Islet precursor cell (in vitro differentiated cells): Measurements from ENCODE around the gene CCDC33.

Source experiments
- DNase-seq: peaks from one replicate; pipeline ENCODE4 v3.0.0-alpha.2; 2018

CCDC33 gene

DNA sequence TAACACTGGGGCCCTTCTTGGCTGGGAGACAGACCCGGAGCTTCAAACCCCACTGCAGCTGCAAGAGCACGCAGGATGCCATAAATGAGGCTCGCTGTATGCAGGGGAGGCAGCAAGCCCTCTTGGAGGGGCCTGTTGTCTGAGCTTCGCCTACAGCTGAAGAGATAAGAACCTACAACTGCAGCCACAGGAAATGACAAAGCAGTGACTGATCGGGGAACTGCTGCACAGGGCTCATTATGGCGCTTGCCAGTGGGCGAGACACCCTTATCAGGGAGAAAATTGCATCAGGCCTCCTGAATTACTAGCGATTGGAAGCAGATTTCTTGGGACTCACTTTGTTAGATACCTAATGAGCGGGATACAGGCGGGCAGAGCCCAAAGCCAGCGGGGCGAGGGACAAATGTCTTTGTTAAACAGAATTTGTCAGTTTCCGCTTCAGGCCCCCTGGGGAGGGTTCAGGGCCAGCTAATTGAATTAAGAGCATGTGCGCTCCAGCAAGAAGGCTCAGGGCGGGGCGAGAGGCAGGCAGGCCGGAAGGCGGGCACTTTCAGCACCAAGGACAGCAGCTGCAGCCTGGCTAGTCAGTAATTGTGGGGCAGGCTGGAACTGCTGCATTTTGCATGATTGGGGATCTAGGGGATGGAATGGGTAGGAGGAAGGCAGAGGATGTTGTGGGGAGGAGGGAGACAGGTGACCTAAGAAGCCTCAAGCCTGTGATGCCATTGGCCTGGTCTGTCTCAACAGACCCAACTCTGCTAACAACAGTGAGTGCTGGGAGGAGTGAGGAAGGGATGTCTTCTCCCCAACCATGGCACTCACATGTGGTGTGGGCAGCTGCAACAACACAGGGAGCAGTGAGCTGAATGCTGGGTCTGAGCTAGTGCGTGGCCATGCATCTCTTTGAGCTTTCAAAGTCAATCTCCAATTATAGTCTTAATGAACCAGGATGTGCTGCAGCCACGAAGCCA, 55.3 kb downstream of the CCDC33 start:
- DNase-seq, result peak; percentile 96

DNA sequence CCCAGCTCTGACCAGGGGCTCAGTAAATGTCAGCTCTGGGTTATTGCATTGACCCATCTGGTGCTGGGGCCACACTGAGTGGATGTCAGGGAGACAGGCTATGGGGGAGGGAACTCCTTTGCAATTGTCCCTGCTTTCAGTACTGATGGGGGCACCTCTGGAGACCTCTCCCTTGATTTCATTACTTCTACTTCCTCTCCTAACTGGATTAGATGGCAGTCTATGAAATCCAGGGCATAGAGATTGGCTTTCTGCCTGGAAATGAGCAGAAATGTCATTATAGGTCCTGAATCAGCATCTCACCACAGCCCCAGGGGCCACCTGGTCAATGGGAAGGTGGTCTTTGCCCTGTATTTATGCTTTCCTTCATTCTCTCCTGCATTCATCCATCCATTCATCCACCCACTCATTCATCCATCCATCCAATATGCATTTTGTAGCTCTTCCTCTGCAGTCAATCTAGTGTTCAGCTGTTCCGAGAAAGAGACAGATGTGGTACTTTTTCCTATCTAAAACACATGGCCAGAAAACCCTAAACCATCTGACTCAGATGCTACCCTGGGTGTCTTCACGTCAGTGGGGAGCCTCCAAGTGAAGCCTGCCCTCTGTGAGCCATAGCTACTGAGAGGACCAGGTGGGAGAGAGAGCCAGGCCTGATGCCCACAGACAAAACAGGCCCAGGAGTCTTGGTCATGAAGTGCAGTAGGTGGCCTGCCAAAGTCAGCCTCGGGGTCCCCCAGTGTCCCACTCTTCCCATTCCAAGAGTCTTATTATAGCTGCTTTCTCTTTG, 57.1 kb downstream of the CCDC33 start:
- no peak for DNase-seq

DNA sequence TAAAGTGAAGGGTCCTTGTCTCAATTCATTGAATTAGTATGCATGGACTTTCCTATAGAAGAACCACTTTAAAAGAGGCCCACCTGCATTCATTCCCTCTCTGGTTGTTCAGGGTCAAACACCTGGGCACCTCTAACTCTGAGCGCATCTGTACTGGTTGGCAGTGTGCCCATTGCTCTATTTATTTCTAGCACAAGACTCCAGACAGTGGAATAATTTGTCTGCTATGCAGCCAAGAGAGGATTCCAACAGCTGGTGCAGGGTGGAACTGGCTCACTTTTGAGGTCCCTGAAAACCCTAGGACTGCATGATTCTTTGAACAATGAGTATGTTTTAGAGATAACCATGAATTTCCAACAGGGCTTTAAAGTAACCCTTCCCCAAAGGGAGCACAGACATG, 57.9 kb downstream of the CCDC33 start:
- no peak for DNase-seq

DNA sequence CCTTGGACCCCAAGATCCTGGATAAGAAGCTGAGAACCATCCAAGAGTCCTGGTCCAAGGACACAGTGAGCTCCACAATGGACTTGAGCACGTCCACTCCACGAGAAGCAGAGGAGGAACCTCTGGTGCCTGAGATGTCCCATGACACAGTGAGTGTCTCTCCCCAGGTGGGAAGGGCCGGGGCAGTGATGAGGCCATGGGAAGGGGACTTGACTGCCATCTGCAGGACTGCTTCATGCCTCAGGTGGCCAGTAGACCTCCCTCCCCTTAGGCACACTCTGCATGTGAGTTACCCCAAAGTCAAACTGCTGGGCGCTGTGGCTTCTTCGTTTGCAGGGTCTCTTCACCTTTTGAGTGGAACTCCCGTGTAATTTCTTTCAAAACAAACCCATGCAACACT, 59.7 kb downstream of the CCDC33 start:
- DNase-seq, result no peak

DNA sequence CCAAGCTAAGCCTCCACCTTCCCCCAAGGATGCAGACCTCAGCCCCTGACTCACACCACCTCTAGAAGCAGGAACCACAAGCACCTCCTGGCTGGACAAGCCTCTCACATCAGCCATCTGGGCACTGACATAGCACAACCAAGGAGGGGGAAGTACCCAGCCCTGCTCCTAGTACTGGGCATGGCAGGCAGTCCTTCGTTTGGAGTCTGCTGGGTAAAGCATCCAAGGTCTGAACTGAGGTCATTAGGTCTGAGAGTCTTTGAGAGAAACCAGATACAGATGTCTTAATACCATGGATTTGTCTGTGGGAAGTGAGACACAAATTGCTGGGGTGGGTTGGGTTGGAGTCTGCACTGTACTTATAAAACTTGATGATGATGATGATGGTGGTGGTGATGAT, 61.8 kb downstream of the CCDC33 start:
- DNase-seq, result no peak

DNA sequence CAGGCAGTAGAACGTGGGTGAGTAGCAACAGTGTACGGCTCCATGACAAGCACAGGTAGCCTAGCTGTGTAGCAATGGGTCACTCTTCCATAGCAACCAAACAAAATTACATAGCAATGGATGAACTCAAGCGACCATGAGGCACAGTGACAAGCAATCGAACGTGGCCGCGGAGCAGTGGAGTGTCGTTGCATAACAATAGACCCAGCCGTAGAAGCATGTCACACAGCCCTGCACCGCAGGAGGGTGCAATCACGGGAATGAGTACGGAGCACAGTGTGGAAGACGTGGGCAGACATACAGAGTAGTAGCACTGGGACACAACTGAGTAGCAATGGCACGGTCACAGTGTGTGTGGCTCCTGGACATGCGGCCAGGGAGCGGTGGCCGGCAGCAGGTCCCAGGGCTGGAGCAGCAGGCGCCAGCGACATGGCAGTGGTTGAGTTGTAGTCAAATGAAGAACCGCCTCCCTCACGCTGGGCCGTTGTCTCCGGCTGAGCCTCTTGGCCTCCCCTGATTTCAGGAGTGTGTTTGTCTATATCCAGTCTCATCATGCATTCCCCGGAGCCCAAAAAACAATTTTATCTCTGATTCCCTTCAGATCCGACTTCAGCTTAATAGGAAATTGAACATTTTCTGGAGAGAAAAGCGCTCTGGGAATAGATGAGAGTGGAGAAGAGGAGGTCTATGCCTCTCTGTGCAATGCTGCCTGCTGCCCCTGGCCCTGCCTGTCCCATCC, 64.1 kb downstream of the CCDC33 start:
- DNase-seq, result no peak

DNA sequence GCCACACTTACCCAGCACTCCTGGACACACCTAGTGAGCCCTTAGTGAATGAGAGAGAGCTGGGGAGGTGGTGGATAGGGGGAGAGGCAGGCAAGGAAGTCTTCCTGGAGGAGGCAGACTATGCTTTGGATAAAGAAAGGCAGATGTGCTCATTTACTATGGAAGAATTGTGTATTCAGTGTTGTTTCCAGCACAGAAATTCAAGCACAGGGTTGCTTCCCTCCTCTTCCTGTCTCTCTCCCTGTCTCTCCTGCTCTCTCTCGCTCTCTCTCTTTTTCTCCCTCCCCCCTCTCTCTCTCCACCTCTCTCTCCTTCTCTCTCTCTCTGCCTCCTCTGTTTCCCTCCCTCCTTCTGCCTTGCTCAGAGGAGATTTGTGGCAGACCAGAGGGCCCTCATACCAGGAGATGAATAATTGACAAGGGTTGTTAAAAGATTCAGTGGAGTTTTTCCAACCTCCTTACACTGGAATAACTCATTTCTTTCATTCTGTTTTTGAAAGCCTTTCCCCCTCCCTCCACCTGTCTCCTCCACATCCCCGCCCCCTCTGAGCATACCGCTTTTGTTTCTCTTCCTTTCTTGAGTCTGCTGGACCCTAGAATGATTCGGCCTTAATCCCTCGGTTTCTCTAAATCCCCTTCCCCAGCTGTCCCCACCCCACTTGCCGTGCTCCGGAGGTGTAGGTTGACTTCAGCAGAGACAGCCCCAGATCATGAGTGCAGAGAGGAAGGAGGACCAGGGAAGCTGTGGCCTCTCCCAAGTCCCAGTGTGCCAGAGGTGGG, 65.6 kb downstream of the CCDC33 start:
- DNase-seq, result no peak

DNA sequence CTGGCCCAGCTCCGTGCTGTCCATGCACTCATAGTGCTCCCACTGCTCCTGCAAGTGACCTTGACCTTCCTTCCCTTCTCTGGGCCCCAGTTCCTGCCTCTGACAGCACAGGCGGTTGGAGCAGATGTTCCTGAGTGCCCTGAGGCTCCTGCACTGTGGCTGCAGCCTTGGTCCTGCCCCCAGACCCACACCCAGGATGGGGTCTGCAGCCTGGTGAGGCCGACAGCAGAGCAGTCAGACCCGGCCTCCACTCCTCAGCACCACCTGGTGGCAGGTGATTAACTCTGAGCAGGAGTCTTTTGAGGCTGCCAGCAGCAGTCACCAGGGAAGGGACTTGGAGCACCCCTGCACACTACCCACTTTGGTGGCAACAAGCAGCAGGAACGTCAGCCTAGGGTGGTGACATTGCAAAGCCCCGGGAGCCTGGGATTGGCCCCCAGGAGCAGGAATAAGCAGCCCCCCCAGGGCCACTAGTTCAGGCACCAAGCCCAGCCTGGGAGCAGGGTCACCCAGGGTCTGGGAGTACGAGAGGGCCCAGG, 66.8 kb downstream of the CCDC33 start:
- DNase-seq, result peak; percentile 85

DNA sequence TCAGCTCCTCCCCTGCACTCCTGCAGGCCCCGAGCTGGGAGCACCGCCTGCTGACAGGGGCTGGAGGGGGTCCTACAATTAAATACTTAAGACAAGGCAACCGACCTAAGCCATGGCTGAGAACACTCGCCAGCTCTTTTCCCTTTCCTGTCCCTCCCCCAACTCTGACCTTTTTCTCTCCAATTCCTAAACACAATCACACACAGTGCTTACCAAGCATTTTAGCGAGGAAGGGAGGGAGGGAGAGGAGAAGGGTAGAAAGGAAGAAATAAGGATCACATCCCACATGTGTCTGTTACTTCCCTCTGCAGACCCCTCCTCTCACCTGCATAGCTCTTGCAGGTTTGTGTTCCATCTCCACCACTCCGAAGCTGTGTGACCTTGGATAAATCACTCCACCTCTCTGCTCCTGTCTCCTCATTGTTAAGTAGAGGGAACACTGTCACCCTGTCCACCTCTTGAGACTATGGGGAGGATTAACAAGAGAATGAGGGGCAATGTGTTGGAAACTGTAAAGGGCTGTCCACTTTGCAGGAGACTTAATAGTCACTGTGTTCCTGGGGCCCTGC, 67.7 kb downstream of the CCDC33 start:
- DNase-seq, result no peak

DNA sequence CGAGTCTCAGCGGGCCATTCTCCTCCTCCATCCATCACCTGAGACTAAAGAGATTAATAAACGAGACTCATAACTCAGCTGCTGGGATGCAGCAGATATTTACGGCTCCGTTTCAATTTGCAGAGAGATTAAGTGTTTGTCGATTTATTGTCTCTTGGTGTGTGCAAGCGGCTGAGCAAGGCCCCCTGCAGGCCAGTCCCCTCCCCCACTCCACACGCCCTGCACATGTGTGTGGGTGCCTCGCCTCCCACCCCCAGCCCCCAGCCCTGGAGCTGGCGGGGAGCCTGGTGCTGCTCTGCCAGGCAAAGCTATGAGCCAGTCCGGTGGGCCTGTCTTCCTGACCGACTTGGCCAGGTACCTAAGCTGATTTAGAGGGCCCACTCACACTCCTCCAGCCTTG, 68.3 kb downstream of the CCDC33 start:
- DNase-seq, result no peak

DNA sequence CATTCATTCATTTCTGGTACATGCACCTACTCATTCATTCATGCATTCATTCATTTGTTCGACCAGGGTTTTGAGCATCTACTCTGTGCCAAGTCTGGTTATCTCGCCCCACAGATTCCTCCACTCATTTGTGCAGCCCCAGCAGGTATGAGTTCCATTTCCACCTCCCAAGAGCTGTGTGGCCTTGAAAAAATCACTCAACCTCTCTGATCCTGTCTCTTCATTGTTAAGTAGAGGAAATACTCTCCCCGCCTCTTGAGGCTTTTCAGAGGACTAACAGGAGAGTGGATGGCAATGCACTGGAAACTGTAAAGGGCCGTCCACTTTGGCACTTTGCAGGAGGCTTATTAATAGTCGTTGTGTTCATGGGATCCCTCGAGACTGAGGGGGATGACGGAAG, 69.6 kb downstream of the CCDC33 start:
- no peak for DNase-seq

DNA sequence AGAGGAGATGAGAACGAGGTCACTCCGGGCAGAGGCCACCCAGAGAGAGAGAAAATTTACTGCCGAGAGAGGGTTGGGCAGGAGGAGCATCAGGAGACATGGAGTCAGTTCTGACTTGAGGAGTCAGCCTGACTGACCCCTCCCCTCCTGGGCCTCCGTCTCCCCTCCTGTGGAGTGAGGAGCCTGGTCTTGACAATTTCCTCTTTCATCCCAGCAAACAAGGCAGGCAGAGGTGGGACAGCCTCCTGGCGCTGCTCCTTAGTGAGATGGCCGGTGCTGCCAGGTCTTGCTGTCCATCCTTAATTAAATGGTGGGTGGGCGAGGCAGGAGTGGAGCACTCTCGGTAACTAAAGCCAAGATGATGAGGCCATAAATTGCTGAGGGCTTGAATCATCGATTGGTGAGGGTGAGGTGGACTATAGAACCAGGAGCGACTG, 70.7 kb downstream of the CCDC33 start:
- DNase-seq, result peak; percentile 78

DNA sequence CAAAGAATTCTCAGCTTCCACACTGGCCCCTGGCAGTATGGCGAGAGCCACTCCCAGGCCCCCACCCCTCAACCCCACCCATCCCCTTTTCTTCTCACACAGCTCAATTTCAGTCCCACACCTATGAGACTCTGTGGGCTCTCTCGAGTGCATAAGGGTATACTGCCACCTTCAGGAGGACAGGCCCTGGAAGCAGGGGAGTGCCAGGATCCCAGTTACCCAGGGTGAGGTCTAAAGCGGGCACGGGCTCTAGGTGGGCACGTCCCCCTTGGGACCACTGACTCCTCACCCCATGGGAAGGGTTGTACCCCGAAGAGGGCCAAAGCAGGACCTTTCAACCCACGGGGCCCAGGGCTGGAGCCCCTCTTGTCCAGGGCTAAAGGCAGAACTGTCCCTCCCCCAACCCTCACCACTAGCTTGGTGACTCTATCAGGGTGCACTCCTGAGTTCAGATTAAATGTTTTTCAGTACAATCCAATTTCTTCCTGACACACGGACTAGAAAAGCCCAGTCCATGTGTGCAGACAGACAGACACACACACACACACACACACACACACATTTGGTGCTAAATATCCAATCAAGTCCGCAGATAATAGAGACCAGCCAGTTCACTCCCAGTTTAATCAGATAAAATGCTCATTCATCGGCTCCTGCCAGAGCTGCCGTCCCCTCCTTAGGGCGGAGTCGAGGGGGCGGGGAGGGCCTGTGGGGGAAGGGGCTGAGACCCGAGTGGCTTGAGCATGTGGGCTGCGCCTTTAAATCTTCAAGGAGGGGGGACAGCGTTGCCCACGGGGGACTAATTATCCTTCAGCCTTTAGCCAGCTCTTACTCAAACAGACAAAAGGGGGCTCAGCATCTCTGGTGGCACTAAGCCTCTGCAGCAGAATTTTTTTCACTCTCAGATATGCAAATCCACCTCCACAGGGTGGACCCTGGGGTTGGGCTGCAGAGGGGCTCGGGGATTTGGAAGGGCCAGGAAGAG, 72.0 kb downstream of the CCDC33 start:
- DNase-seq, result peak; percentile 80

DNA sequence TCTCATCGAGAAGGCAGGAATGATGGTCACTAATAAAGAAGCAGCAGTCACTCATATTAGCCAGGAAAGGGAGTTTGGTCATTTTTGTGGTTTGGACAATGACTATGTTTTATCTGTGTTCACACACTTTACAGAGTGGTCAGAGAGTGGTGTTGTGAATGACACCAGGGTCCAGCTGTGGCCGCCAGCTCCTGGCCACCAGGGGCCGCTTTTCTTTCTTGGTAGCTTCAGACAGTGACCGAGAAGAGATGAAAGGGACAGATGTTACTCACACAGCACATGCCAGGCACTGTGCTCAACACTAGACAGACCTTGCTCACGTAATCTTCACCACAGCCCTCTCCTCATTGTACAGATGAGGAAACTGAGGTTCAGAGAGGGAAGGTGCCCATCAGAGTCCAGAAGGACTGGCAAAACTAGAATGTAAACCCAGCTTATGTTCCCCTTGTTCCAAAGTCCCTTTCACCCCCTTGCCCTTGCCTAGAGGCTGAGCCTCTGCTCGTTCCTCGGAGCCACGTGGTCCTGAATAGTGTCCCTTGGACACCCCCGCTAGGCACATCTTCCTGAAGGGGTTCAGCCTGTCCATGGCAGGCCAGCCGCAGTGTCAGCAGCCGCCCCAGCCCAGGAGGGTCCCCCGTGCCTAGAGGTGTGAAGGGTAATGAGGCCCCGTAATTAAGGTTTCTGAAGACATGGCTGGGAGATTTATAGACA, 75.8 kb downstream of the CCDC33 start:
- DNase-seq, result peak; percentile 82

DNA sequence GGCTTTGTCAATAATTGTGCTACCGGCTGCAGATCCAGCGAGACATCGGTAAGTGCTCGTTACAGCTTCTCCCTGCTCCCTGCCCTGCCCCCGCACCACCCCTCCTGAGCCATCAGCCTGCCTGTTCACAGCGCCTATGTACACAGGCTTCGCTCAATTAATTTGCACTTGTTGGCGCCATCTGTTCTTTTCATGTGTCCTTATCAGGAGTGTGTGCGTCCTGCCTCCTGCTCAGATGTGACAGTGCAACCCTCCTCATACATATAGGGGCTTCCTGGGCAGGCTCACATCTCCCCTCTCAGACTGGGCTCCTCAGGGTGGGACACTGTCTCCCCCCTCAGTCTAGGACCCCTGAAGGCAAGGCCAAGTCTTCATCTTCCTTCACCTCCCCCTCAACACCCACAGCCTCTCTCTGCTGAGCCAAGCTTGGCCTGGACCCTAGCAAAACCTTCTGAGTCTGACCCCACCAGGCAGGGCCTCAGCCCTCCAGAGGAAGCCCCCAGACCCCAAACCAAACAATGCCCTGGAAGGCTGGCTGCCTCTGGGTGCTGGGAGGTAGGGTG, 76.4 kb downstream of the CCDC33 start:
- no peak for DNase-seq

DNA sequence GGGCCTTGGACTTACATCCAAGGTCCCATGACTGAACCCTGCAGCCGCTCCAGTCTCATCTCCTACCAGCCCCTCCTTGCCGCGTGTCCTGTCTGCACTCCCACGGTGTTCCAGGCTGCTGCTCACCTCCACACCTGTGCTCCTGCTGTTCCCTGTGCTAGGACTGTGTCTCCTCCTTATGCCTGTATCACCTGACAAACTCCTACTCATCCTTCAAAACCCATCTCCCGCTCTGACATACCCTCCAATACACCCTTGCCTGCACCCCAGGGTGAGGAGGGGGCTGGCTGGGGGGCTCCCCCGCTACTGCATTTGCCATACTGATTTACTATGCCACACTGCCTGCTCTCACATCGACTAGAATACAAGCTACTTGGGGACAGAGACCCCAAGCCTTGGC, 77.8 kb downstream of the CCDC33 start:
- DNase-seq, result no peak

DNA sequence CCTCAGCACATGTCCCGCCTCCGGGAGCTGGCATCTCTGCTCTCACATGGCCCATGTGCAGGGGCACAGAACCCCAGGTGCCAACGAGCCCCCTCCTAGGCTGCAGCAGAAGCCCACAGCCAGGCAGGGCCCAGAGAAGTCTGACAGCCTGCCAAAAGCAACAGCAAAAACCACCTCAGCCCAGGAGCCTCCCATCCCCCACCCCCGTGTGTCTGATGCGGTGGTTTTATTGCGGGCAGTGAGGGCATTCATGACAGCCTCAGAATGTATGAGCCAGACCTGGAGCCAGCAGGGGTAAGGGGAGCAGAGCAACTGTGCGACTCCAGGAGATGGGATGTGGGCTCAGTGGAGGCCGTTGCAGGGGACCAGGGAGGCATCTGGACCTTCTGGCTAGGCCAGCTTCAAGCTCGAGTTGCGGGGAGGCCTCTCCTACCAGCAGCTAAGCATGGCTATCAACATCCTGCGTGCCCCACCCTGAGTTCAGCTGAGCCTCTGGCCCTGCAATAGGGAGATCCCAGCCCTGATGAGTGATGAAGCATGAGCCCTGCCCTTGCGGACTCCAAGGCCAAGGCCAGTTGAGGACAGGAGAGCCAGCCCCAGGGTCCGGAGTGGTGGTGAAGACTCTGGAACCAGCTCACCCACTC, 78.8 kb downstream of the CCDC33 start:
- DNase-seq, result no peak

DNA sequence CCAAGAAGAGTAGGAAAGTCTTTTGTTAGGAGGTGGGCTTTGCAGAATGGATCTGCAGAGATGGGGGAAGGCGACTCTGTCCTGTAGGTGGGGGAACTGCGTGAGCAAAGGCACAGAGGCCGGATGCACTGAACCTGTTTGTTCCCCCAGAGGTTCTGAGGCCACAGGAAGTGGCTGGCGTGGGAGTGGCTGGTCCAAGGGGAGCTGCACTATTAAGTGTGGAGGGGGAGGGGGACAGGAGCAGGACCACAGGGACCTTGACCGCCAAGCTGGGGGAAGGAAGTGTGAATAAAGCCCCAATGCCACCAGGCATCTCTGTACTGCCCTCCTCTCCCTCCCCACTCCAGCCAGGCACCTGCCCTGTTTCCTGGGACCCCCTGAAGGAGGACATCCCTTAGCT, 79.5 kb downstream of the CCDC33 start:
- DNase-seq, result no peak

DNA sequence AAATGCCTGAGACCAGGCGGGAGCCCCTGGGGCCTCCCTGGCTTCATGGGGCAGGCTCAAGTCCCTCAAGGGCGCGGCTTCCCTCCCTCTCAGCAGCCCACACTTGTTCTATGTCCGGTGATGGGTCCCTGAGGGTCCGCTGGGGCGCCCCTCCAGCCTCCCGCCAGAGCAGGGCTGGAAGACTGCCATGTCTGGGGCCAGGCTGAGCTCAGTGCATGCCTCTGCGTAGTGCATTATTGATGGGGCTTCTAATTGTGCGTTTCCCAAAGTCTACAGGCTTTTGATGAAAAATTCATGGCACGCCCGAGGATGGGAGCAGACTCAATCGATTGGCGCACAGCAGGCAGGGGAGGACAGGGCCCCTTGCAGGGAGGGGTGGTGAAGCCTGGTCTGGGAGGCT, 80.0 kb downstream of the CCDC33 start:
- no peak for DNase-seq
